Measurements from ENCODE around the gene RIMBP2.

GRCh38 chr12:130485291-130486145 lies 230.6 kb downstream of the RIMBP2 start:
- TF ChIP-seq CTCF (IDR thresholded peaks at IDR 0.05) = no peak
- TF ChIP-seq POLR2A (IDR thresholded peaks at IDR 0.05) = no peak

Measured in lower leg skin (tissue), 3 donors.